Measurements from ENCODE around the gene UGT1A9.

UGT1A9 gene

GRCh38 chr2:233713262-233713615 lies 41.5 kb downstream of the UGT1A9 start:
- no peaks in the 10 kb centered on the region for H3F3A ChIP-seq (ENCODE audit: control insufficient read depth, insufficient read depth)
- H3K79me2 ChIP-seq (ENCODE audit: control insufficient read depth, low read length), result no peaks in the 10 kb centered on the region
- H3K4me3 ChIP-seq (ENCODE audit: low read length), result no peak overlapping the region
- H3K27ac ChIP-seq (ENCODE audit: low read depth, low read length), result no peak overlapping the region
- H3K36me3 ChIP-seq (ENCODE audit: control insufficient read depth, low read length), result no peaks in the 10 kb centered on the region
- H3K9me3 ChIP-seq (ENCODE audit: control insufficient read depth, insufficient read depth, low read length), result no peaks in the 10 kb centered on the region
- no peak overlapping the region for H3K4me2 ChIP-seq (ENCODE audit: low read length)
- H3K9me2 ChIP-seq (replicated peaks; ENCODE audit: control insufficient read depth, low read length), result no peaks in the 10 kb centered on the region
- H4K20me1 ChIP-seq (ENCODE audit: control insufficient read depth, insufficient read depth, low read depth, low read length), result no peaks in the 10 kb centered on the region
- H3K4me1 ChIP-seq (ENCODE audit: control insufficient read depth, low read length), result no peaks in the 10 kb centered on the region
- no peak for TF ChIP-seq EZH2phosphoT487 (IDR thresholded peaks at IDR 0.05; ENCODE audit: borderline replicate concordance, low read length)
- TF ChIP-seq CTCF (IDR thresholded peaks at IDR 0.05; ENCODE audit: low read depth, low read length, poor library complexity, severe bottlenecking), result no peak
- peaks cover 10% of the 10 kb centered on the region; the same call in 1 of the 2 replicates for H3K27me3 ChIP-seq (ENCODE audit: control insufficient read depth, low read length)

GRCh38 chr2:233714121-233714520 lies 42.4 kb downstream of the UGT1A9 start:
- Histone ChIP-seq H3K4me2 (ENCODE audit: low read length) (no peak overlapping the region), H3K79me2 (ENCODE audit: control insufficient read depth, low read length) (no peaks in the 10 kb centered on the region), H3K4me1 (ENCODE audit: control insufficient read depth, low read length) (no peaks in the 10 kb centered on the region), H3K36me3 (ENCODE audit: control insufficient read depth, low read length) (no peaks in the 10 kb centered on the region), H3K9me3 (ENCODE audit: control insufficient read depth, insufficient read depth, low read length) (no peaks in the 10 kb centered on the region), H3F3A (ENCODE audit: control insufficient read depth, insufficient read depth) (no peaks in the 10 kb centered on the region), H3K9me2 (replicated peaks; ENCODE audit: control insufficient read depth, low read length) (no peaks in the 10 kb centered on the region), H3K27me3 (ENCODE audit: control insufficient read depth, low read length) (peaks cover 10% of the 10 kb centered on the region; the same call in 1 of the 2 replicates), H4K20me1 (ENCODE audit: control insufficient read depth, insufficient read depth, low read depth, low read length) (no peaks in the 10 kb centered on the region), H3K4me3 (ENCODE audit: low read length) (no peak overlapping the region), H3K27ac (ENCODE audit: low read depth, low read length) (no peak overlapping the region)
- TF ChIP-seq EZH2phosphoT487 (IDR thresholded peaks at IDR 0.05; ENCODE audit: borderline replicate concordance, low read length), result no peak
- TF ChIP-seq CTCF (IDR thresholded peaks at IDR 0.05; ENCODE audit: low read depth, low read length, poor library complexity, severe bottlenecking), result no peak

GRCh38 chr2:233718552-233718951 lies 46.9 kb downstream of the UGT1A9 start, which contains the start of gene UGT1A4:
TSS of gene UGT1A4 (plus strand) at chr2:233718736. CDS start at chr2:233718821, 85 bp downstream.
- H3K27me3 ChIP-seq (ENCODE audit: control insufficient read depth, low read length), result peaks cover 10% of the 10 kb centered on the region; the same call in 1 of the 2 replicates
- no peaks in the 10 kb centered on the region for H3K9me2 ChIP-seq (replicated peaks; ENCODE audit: control insufficient read depth, low read length)
- H3K4me3 ChIP-seq (ENCODE audit: low read length), result no peak within 1 kb of the TSS
- TF ChIP-seq EZH2phosphoT487 (IDR thresholded peaks at IDR 0.05; ENCODE audit: borderline replicate concordance, low read length) (no peak), CTCF (IDR thresholded peaks at IDR 0.05; ENCODE audit: low read depth, low read length, poor library complexity, severe bottlenecking) (no peak)
- no peaks in the 10 kb centered on the region for H3K9me3 ChIP-seq (ENCODE audit: control insufficient read depth, insufficient read depth, low read length)
- H3K79me2 ChIP-seq (ENCODE audit: control insufficient read depth, low read length), result no peaks in the 10 kb centered on the region
- H3F3A ChIP-seq (ENCODE audit: control insufficient read depth, insufficient read depth), result no peaks in the 10 kb centered on the region
- no peak within 1 kb of the TSS for H3K4me2 ChIP-seq (ENCODE audit: low read length)
- H3K27ac ChIP-seq (ENCODE audit: low read depth, low read length), result no peak within 1 kb of the TSS
- H3K36me3 ChIP-seq (ENCODE audit: control insufficient read depth, low read length), result no peaks in the 10 kb centered on the region
- H3K4me1 ChIP-seq (ENCODE audit: control insufficient read depth, low read length), result no peaks in the 10 kb centered on the region
- no peaks in the 10 kb centered on the region for H4K20me1 ChIP-seq (ENCODE audit: control insufficient read depth, insufficient read depth, low read depth, low read length)
